Cardiac muscle cell (in vitro differentiated cells and primary cell): ENCODE results near the gene SUPT6H. TPM values are rescaled to one million over a fixed set of nuclear protein-coding genes. Genes with fewer than 3 reads are reported as not detected.
A peak's percentile ranks its signal among the peaks of the same experiment; 100 is the strongest.

Source experiments
- DNase-seq, 2 donors: peaks; one replicate each; pipeline versions ENCODE4 v3.0.0 to v3.0.0-alpha.2; 2010 to 2017; ENCODE audit warnings: low read depth in 1 of 2, low spot score in 1 of 2
- H3K27ac ChIP-seq: fragments of 200-600 bp; sonication (generic); 2 replicates; pipeline ENCODE4 v1.5.1; 2016
- H3K27me3 ChIP-seq: fragments of 200-600 bp; sonication (generic); 2 replicates; pipeline ENCODE4 v1.6.0; 2016; ENCODE audit warnings: control low read depth
- H3K36me3 ChIP-seq: fragments of 200-600 bp; sonication (generic); 2 replicates; pipeline ENCODE4 v1.5.1; 2016; ENCODE audit warnings: control low read depth
- H3K4me1 ChIP-seq: fragments of 200-600 bp; sonication (generic); 2 replicates; pipeline ENCODE4 v1.8.1; 2017; ENCODE audit warnings: low read depth, mild to moderate bottlenecking, mixed run types
- H3K4me3 ChIP-seq: fragments of 200-600 bp; sonication (generic); 2 replicates; pipeline ENCODE4 v1.5.1; 2016; ENCODE audit warnings: mild to moderate bottlenecking
- H3K9me3 ChIP-seq: fragments of 200-600 bp; sonication (generic); 2 replicates; pipeline ENCODE4 v1.5.1; 2017; ENCODE audit warnings: low read depth, mild to moderate bottlenecking, control low read depth
- CTCF ChIP-seq: IDR thresholded peaks from 2 replicates; pipeline ENCODE4 v1.5.1; 2012; ENCODE audit warnings: low read depth, mild to moderate bottlenecking, low read length
- polyA plus RNA-seq: library from polyadenylated mRNA; unstranded; fragments of >200 nt; fragmentation: Nextera tagmentation; extraction: Ambion mirVana; gene quantifications from 2 replicates; pipeline ENCODE4 v1.2.1, GENCODE V29; 2016
- total RNA-seq: library from RNA; depleted of rRNA; stranded (reverse); fragments of >200 nt; gene quantifications from 2 replicates; pipeline ENCODE4 v1.2.3, GENCODE V29; 2016

The SUPT6H gene
- total and polyA plus RNA-seq, 2 experiments from 2014 or later = 29.7 to 67.8 TPM

GRCh38 chr17:28706471-28707338 lies 44.7 kb downstream of the SUPT6H start:
- peaks cover 9% of the 10 kb centered on the region for H3K36me3 ChIP-seq
- TF ChIP-seq CTCF = no peak
- H3K4me1 ChIP-seq = peaks cover 6% of the 10 kb centered on the region
- H3K4me3 ChIP-seq = no peak overlapping the region
- no peaks in the 10 kb centered on the region for H3K27me3 ChIP-seq
- no peak for DNase-seq
- no peaks in the 10 kb centered on the region for H3K9me3 ChIP-seq
- H3K27ac ChIP-seq = no peak overlapping the region

GRCh38 chr17:28707339-28707720 lies 45.3 kb downstream of the SUPT6H start:
- Histone ChIP-seq H3K36me3 (peaks cover 6% of the 10 kb centered on the region), H3K4me3 (no peak overlapping the region), H3K27me3 (no peaks in the 10 kb centered on the region), H3K9me3 (no peaks in the 10 kb centered on the region), H3K4me1 (peaks cover 11% of the 10 kb centered on the region), H3K27ac (no peak overlapping the region)
- TF ChIP-seq CTCF = no peak
- DNase-seq = no peak

- no peak for TF ChIP-seq CTCF
- H3K4me3 ChIP-seq = peak overlapping the region; percentile 36
- DNase-seq = peak; percentile 95 to 97
- H3K36me3 ChIP-seq = peaks cover 13% of the 10 kb centered on the region
- peaks cover 12% of the 10 kb centered on the region for H3K4me1 ChIP-seq
- no peaks in the 10 kb centered on the region for H3K27me3 ChIP-seq
- peak overlapping the region; percentile 89 for H3K27ac ChIP-seq
- no peaks in the 10 kb centered on the region for H3K9me3 ChIP-seq
Measured at GRCh38 chr17:28710861-28711722, 49.1 kb downstream of the SUPT6H start.

GRCh38 chr17:28711723-28712031 lies 49.7 kb downstream of the SUPT6H start, which contains the start of gene PROCA1:
TSS of gene PROCA1 (minus strand) at chr17:28711888. CDS start at chr17:28711660, 228 bp downstream.
- no peak for DNase-seq
- TF ChIP-seq CTCF = no peak
- Histone ChIP-seq H3K27ac (peak within 1 kb of the TSS; percentile 89), H3K4me3 (peak within 1 kb of the TSS; percentile 36), H3K4me1 (peaks cover 16% of the 10 kb centered on the region), H3K9me3 (no peaks in the 10 kb centered on the region), H3K36me3 (peaks cover 13% of the 10 kb centered on the region), H3K27me3 (no peaks in the 10 kb centered on the region)

GRCh38 chr17:28712032-28712704 lies 50.2 kb downstream of the SUPT6H start:
- Histone ChIP-seq H3K27ac (peak overlapping the region; percentile 61), H3K4me3 (peak overlapping the region; percentile 15), H3K9me3 (no peaks in the 10 kb centered on the region), H3K27me3 (no peaks in the 10 kb centered on the region), H3K4me1 (peaks cover 16% of the 10 kb centered on the region), H3K36me3 (peaks cover 13% of the 10 kb centered on the region)
- DNase-seq = peak; percentile 41 to 51
- no peak for TF ChIP-seq CTCF
